Osteocyte (in vitro differentiated cells): ENCODE measurements around the gene NPDC1. TPM values are rescaled to one million over a fixed set of nuclear protein-coding genes. Genes with fewer than 3 reads are reported as not detected.

Experiments
- DNase-seq: peaks from one replicate; pipeline ENCODE4 v3.0.0; 2021; ENCODE audit warnings: mixed read lengths; ENCODE audit not compliant: unreplicated experiment; ENCODE audit errors: extremely low spot score
- H3K27ac Mint-ChIP-seq: one replicate; pipeline ENCODE4 v1.8.0; 2021; ENCODE audit warnings: mild to moderate bottlenecking, mixed read lengths; ENCODE audit not compliant: unreplicated experiment
- H3K27me3 Mint-ChIP-seq: one replicate; pipeline ENCODE4 v1.8.0; 2021; ENCODE audit warnings: mixed read lengths; ENCODE audit not compliant: unreplicated experiment
- H3K36me3 Mint-ChIP-seq: one replicate; pipeline ENCODE4 v1.8.0; 2021; ENCODE audit warnings: mixed read lengths; ENCODE audit not compliant: unreplicated experiment
- H3K4me1 Mint-ChIP-seq: one replicate; pipeline ENCODE4 v1.8.0; 2021; ENCODE audit warnings: mixed read lengths; ENCODE audit not compliant: unreplicated experiment
- H3K4me3 Mint-ChIP-seq: one replicate; pipeline ENCODE4 v1.8.0; 2021; ENCODE audit warnings: mild to moderate bottlenecking, moderate library complexity, mixed read lengths; ENCODE audit not compliant: unreplicated experiment
- H3K9me3 Mint-ChIP-seq: one replicate; pipeline ENCODE4 v1.8.0; 2021; ENCODE audit warnings: mixed read lengths; ENCODE audit not compliant: unreplicated experiment
- total RNA-seq: library from RNA; stranded (reverse); gene quantifications from 2 replicates; pipeline ENCODE4 v1.2.1, GENCODE V29; 2021
- TF ChIP-seq, protein P1 (sequence below): fragments of 200-600 bp; sonication (generic); IDR thresholded peaks from 2 replicates; pipeline ENCODE4 v1.5.0; 2021; ENCODE audit warnings: antibody characterized with exemption, mild to moderate bottlenecking, moderate library complexity

Gene NPDC1
- total RNA-seq, 1 donor from 2014 or later: 91.0 TPM

- Mint-ChIP-seq H3K27ac (no peak overlapping the region), H3K4me1 (no peaks in the 10 kb centered on the region)
Measured at GRCh38 chr9:137015540-137015930, 30.4 kb downstream of the NPDC1 start.

GRCh38 chr9:137014776-137015539, 31.0 kb downstream of the NPDC1 start:
- Mint-ChIP-seq H3K9me3 (no peaks in the 10 kb centered on the region), H3K27ac (no peak overlapping the region), H3K4me1 (no peaks in the 10 kb centered on the region), H3K36me3 (peaks cover 5% of the 10 kb centered on the region), H3K4me3 (no peak overlapping the region), H3K27me3 (no peaks in the 10 kb centered on the region)
- TF ChIP-seq, protein P1, sequence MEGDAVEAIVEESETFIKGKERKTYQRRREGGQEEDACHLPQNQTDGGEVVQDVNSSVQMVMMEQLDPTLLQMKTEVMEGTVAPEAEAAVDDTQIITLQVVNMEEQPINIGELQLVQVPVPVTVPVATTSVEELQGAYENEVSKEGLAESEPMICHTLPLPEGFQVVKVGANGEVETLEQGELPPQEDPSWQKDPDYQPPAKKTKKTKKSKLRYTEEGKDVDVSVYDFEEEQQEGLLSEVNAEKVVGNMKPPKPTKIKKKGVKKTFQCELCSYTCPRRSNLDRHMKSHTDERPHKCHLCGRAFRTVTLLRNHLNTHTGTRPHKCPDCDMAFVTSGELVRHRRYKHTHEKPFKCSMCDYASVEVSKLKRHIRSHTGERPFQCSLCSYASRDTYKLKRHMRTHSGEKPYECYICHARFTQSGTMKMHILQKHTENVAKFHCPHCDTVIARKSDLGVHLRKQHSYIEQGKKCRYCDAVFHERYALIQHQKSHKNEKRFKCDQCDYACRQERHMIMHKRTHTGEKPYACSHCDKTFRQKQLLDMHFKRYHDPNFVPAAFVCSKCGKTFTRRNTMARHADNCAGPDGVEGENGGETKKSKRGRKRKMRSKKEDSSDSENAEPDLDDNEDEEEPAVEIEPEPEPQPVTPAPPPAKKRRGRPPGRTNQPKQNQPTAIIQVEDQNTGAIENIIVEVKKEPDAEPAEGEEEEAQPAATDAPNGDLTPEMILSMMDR: no peak
- no peak for DNase-seq

More at GRCh38 chr9:137015540-137015930, 30.4 kb downstream of the NPDC1 start:
- Mint-ChIP-seq H3K36me3 (peaks cover 5% of the 10 kb centered on the region), H3K4me3 (no peak overlapping the region), H3K9me3 (no peaks in the 10 kb centered on the region), H3K27me3 (no peaks in the 10 kb centered on the region)
- no peak for DNase-seq
- TF ChIP-seq, protein P1: no peak

- DNase-seq: no peak
- TF ChIP-seq, protein P1: no peak
- Mint-ChIP-seq H3K4me3 (no peak overlapping the region), H3K36me3 (peaks cover 3% of the 10 kb centered on the region), H3K27me3 (no peaks in the 10 kb centered on the region), H3K9me3 (no peaks in the 10 kb centered on the region), H3K27ac (no peak overlapping the region), H3K4me1 (no peaks in the 10 kb centered on the region)
Measured at GRCh38 chr9:137014166-137014565, 31.8 kb downstream of the NPDC1 start.

DNA sequence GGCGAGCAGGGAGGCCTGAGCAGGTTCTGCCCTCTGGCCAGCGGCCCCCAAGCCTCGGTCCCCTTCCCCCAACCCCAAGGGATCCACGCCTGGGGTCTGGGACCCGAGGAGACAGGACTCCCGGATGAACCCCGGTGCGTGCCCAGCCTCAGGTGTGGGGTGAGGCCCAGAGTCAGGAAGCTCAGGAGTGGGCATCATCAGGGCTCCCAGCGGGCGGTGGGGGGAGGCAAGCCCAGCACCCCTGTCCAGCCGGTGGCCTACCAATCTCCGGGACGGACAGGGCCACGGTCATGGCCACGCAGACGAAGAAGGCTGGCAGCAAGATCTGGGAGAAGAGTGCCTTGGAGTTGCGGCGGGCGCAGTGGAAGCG, 32.4 kb downstream of the NPDC1 start:
- H3K9me3 Mint-ChIP-seq: no peaks in the 10 kb centered on the region
- H3K4me3 Mint-ChIP-seq: no peak overlapping the region
- TF ChIP-seq, protein P1: no peak
- H3K27me3 Mint-ChIP-seq: no peaks in the 10 kb centered on the region
- peaks cover 3% of the 10 kb centered on the region for H3K36me3 Mint-ChIP-seq
- no peak overlapping the region for H3K27ac Mint-ChIP-seq
- no peak for DNase-seq
- H3K4me1 Mint-ChIP-seq: no peaks in the 10 kb centered on the region

DNA sequence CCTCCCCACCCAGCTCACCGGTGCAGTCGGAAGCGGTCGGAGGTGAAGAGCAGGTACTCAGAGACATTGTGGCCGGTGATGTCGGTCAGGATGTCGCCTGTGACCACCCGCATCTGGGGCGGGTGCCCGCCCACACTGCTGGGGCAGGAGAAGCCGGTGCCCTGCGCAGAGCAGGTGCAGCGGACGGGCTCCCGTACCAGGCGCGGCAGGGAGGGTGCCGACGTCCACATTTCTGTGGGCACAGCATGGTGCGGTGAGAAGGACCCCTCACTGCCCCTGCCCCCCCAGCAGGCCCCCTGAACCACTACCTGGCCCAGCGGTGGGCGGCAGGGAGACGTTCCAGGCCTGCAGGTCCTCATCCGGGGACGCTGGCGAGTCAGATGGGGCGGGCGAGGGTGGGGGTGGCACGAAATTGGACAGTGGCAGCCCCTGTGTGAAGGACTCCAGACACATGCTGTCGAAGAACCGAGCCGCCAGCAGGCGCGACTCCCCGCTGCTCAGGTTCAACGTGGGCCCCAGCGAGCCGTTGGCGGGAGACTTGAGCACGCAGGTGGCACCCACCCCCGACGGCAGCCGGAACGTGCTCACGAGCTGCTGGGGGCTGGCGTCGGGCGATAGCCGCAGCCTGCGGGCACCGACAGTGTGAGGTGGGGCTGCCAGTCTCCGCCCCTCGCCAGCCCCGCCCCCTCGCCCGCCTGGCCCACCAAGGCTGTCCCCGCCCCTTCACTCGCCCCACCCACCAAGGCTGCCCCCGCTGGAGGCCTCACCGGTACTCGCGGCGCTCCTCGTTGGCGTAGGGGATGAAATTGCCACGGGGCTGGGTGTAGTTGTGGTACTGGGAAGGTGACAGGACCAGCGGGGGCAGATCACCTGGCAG, 33.0 kb downstream of the NPDC1 start:
- no peak for DNase-seq
- peaks cover 3% of the 10 kb centered on the region for H3K36me3 Mint-ChIP-seq
- no peaks in the 10 kb centered on the region for H3K4me1 Mint-ChIP-seq
- TF ChIP-seq, protein P1: no peak
- no peak overlapping the region for H3K27ac Mint-ChIP-seq
- no peak overlapping the region for H3K4me3 Mint-ChIP-seq
- no peaks in the 10 kb centered on the region for H3K9me3 Mint-ChIP-seq
- H3K27me3 Mint-ChIP-seq: no peaks in the 10 kb centered on the region
